ENCODE measurements around the gene SPRED2. TPM values are rescaled to one million over a fixed set of nuclear protein-coding genes. Genes with fewer than 3 reads are reported as not detected.

The SPRED2 gene
- total and polyA plus RNA-seq, 2 of the 8 experiments (the other 6 are each of a cell fraction or from before 2014, with no cell fraction given) = 15.3 to 22.5 TPM

DNA sequence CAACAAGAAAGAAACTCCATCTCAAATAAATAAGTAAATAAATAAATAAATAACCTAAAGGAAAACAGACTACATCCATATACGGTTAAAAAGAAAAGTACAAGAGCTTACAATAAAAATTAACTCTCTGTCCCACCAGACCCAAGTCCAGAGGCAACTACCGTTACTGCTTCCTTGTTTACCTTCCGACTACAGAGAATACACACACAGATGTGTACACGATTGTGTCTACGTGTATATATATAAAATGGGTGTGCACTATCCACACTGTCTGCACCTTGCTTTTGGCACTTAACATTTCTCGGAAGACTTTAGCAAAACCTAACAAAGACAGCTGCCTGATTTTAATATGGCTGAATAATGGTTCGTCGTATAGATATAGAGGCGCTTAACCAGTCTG is 134.9 kb downstream of the SPRED2 start:
- no peak overlapping the region for H2BK5ac ChIP-seq (ENCODE audit: low read depth, low read length)

More for the DNA sequence above, 134.9 kb downstream of the SPRED2 start:
- H3K79me2 ChIP-seq (ENCODE audit: control insufficient read depth in 1 of 2, insufficient read depth in 2 of 2, low read length in 2 of 2) = no peaks in the 10 kb centered on the region
- no peaks in the 10 kb centered on the region for H4K20me1 ChIP-seq (replicated peaks in 1 of 2; ENCODE audit: control insufficient read depth in 1 of 2, insufficient read depth in 2 of 2, low read length in 2 of 2)
- H2BK120ac ChIP-seq (replicated peaks; ENCODE audit: low read depth, low read length) = no peak overlapping the region
- H3K9ac ChIP-seq (replicated peaks in 1 of 4; ENCODE audit: extremely low read depth in 1 of 4, low read depth in 3 of 4, low read length in 3 of 4) = no peak overlapping the region
- no peak overlapping the region for H4K8ac ChIP-seq (ENCODE audit: extremely low read depth, insufficient read depth, low read length)
- peaks cover 0 to 22% (median 9%) of the 10 kb centered on the region in 4 experiments; a peak in 5 of 7 replicates for H3K4me1 ChIP-seq (replicated peaks in 1 of 4; ENCODE audit: control insufficient read depth in 3 of 4, insufficient read depth in 4 of 4, low read length in 3 of 4)
- H3K27ac ChIP-seq (ENCODE audit: low read depth, low read length) = no peak overlapping the region
- no peak overlapping the region for H2AFZ ChIP-seq (ENCODE audit: low read length)
- TF ChIP-seq MAX (IDR thresholded peaks at IDR 0.05) (no peak), SIN3A (conservative IDR thresholded peaks at IDR 0.05 in 1 of 2, IDR thresholded peaks at IDR 0.05 in 1 of 2; ENCODE audit: low read depth in 1 of 2, low read length in 2 of 2) (no peak), CBX5 (IDR thresholded peaks at IDR 0.05; ENCODE audit: low read depth, low read length) (no peak)
- H2AK5ac ChIP-seq (ENCODE audit: low read depth, low read length) = no peak overlapping the region
- no peak overlapping the region for H4K5ac ChIP-seq (ENCODE audit: insufficient read length, low read depth, low read length)
- no peak overlapping the region for H3K4ac ChIP-seq (replicated peaks; ENCODE audit: insufficient read length, low read depth, low read length)
- H3K36me3 ChIP-seq (ENCODE audit: control insufficient read depth in 2 of 4, insufficient read depth in 4 of 4, low read length in 3 of 4) = no peaks in the 10 kb centered on the region
- H4K91ac ChIP-seq (replicated peaks; ENCODE audit: insufficient read length, low read length) = no peak overlapping the region
- no peaks in the 10 kb centered on the region for H3K79me1 ChIP-seq (ENCODE audit: low read depth, low read length)
- H3K23me2 ChIP-seq (ENCODE audit: low read depth, low read length) = no peaks in the 10 kb centered on the region
- H3K4me3 ChIP-seq (ENCODE audit: extremely low read depth in 1 of 4, insufficient read depth in 2 of 4, low read depth in 3 of 4, low read length in 4 of 4) = no peak overlapping the region
- H3K18ac ChIP-seq (ENCODE audit: extremely low read depth, low read length) = no peak overlapping the region
- H3K9me3 ChIP-seq (ENCODE audit: insufficient read depth in 2 of 2, low read depth in 1 of 2, low read length in 1 of 2) = no peaks in the 10 kb centered on the region
- no peak overlapping the region for H3K56ac ChIP-seq (replicated peaks; ENCODE audit: insufficient read length, low read depth, low read length)
- H3K14ac ChIP-seq (ENCODE audit: insufficient read length) = no peak overlapping the region
- no peak overlapping the region for H3K23ac ChIP-seq (ENCODE audit: insufficient read length)
- H3K27me3 ChIP-seq (replicated peaks in 1 of 4; ENCODE audit: control insufficient read depth in 3 of 4, extremely low read depth in 1 of 4, insufficient read depth in 3 of 4, low read length in 3 of 4) = no peaks in the 10 kb centered on the region; a peak in 1 of 7 replicates
- POLR2A ChIA-PET (ENCODE audit: partially characterized antibody) = no interaction called here
- H3K4me2 ChIP-seq (ENCODE audit: insufficient read depth in 1 of 2, low read depth in 2 of 2, low read length in 2 of 2) = no peak overlapping the region
- no peak for FAIRE-seq
- no peak for DNase-seq (ENCODE audit: low read depth in 1 of 2, low spot score in 2 of 2)
- H2BK12ac ChIP-seq (ENCODE audit: low read depth, low read length) = no peak overlapping the region
- WGBS, 2 experiments (ENCODE audit: extremely low coverage in 1 of 2, insufficient coverage in 1 of 2, insufficient read length in 1 of 2, insufficient replicate concordance in 2 of 2, low coverage in 1 of 2, low lambda C conversion rate in 2 of 2, missing lambda C conversion rate in 1 of 2) = 92% methylated on average over 9 of the region's 9 CpGs; no CpG with 5 or more reads in 1 of the 2 experiments
- CTCF ChIA-PET (ENCODE audit: partially characterized antibody) = interaction anchor here (0.9 to 1.3 kb wide), 4 partner anchors 19 to 1731 kb away, joined by 3 read pairs; no protein-coding TSS in a partner anchor
- H2BK15ac ChIP-seq (ENCODE audit: low read length) = no peak overlapping the region
- no peak overlapping the region for H2BK20ac ChIP-seq (ENCODE audit: low read length)

Data from H1 (cell line).